HepG2 (cell line): ENCODE data around the gene ZNF563. TPM values are rescaled to one million over a fixed set of nuclear protein-coding genes. Genes with fewer than 3 reads are reported as not detected.

Experiments used
- ATF7-NPFF ChIP-seq: sonication (generic); formaldehyde crosslinking; IDR thresholded peaks from 2 replicates; pipeline ENCODE4 v1.8.1; 2023; ENCODE audit warnings: mild to moderate bottlenecking, low read depth, missing genetic modification reagents, moderate library complexity
- KLF13 ChIP-seq: sonication (generic); formaldehyde crosslinking; IDR thresholded peaks from 2 replicates; pipeline ENCODE4 v1.4.0; 2020; ENCODE audit warnings: mild to moderate bottlenecking, missing genetic modification reagents
- NR1H2 ChIP-seq: sonication (generic); formaldehyde crosslinking; IDR thresholded peaks from 2 replicates; pipeline ENCODE4 v1.8.1; 2022; ENCODE audit warnings: low read depth, missing genetic modification reagents, borderline replicate concordance
- TRIM24 ChIP-seq: sonication (generic); formaldehyde crosslinking; IDR thresholded peaks from 2 replicates; pipeline ENCODE4 v1.8.0; 2022; ENCODE audit warnings: mild to moderate bottlenecking, missing genetic modification reagents
- XRCC5 ChIP-seq: fragments of 200-400 bp; formaldehyde crosslinking; optimal IDR thresholded peaks from 2 replicates; pipeline ENCODE3; 2017; ENCODE audit warnings: mild to moderate bottlenecking, low read length
- ZNF335 ChIP-seq: sonication (generic); formaldehyde crosslinking; IDR thresholded peaks from 2 replicates; pipeline ENCODE4 v1.4.0; 2020; ENCODE audit warnings: missing genetic modification reagents
- ZNF563 ChIP-seq: sonication (generic); formaldehyde crosslinking; IDR thresholded peaks from 2 replicates; pipeline ENCODE4 v1.8.0; 2022; ENCODE audit warnings: mild to moderate bottlenecking, moderate library complexity, missing genetic modification reagents
- ZNF652 ChIP-seq: IDR thresholded peaks from 2 replicates; pipeline ENCODE4 v1.6.1; 2016; ENCODE audit warnings: low read depth, borderline replicate concordance
- polyA plus RNA-seq, 8 experiments: library from polyadenylated mRNA; depleted of rRNA in 3 of 8; stranded (reverse) in 7 of 8; unstranded in 1 of 8; fragments of >200 nt; fragmentation: Illumina TruSeq in 4 of 8; extraction: Trizol in 4 of 8; gene quantifications; 2 replicates each; pipeline versions ENCODE4 v1.2.1 to v1.2.3, GENCODE V29; 2011 to 2016; ENCODE audit warnings: low read depth in 4 of 8, missing spikeins in 1 of 8, mixed read lengths in 1 of 8; ENCODE audit not compliant: insufficient read depth in 1 of 8
- total RNA-seq, 5 experiments: library from RNA; depleted of rRNA; stranded (reverse); fragments of >200 nt; fragmentation: Illumina TruSeq; extraction: Trizol; gene quantifications; 2 replicates each; pipeline ENCODE4 v1.2.3, GENCODE V29; 2016; ENCODE audit warnings: low read depth in 1 of 5
- TF ChIP-seq, protein P1 (sequence below): IDR thresholded peaks from 2 replicates; pipeline ENCODE4 v1.6.1; 2016; ENCODE audit warnings: control low read depth
- TF ChIP-seq, protein P2 (sequence below): fragments of 450-650 bp; IDR thresholded peaks from 2 replicates; pipeline ENCODE4 v1.6.1; 2017
- TF ChIP-seq, protein P3 (sequence below): sonication (generic); formaldehyde crosslinking; IDR thresholded peaks from 2 replicates; pipeline ENCODE4 v1.5.0; 2020; ENCODE audit warnings: mild to moderate bottlenecking, missing genetic modification reagents
- TF ChIP-seq, protein P4 (sequence below): sonication (generic); formaldehyde crosslinking; IDR thresholded peaks from 2 replicates; pipeline ENCODE4 v1.8.0; 2022; ENCODE audit warnings: mild to moderate bottlenecking, missing genetic modification reagents, moderate library complexity
- TF ChIP-seq, protein P5 (sequence below): sonication (generic); formaldehyde crosslinking; conservative IDR thresholded peaks from 2 replicates; pipeline ENCODE4 v1.8.0; 2022; ENCODE audit warnings: low read depth, missing genetic modification reagents
- TF ChIP-seq, protein P6 (sequence below): sonication (generic); formaldehyde crosslinking; IDR thresholded peaks from 2 replicates; pipeline ENCODE4 v1.4.0; 2020; ENCODE audit warnings: missing genetic modification reagents, mild to moderate bottlenecking, borderline replicate concordance
- TF ChIP-seq, protein P7 (sequence below): sonication (generic); formaldehyde crosslinking; IDR thresholded peaks from 2 replicates; pipeline ENCODE4 v1.4.0; 2020; ENCODE audit warnings: mild to moderate bottlenecking, missing genetic modification reagents, borderline replicate concordance

ZNF563 gene
- total and polyA plus RNA-seq, 2 of the 13 experiments (the other 11 are each of a cell fraction or from before 2014, with no cell fraction given): 7.5 to 19.5 TPM

DNA sequence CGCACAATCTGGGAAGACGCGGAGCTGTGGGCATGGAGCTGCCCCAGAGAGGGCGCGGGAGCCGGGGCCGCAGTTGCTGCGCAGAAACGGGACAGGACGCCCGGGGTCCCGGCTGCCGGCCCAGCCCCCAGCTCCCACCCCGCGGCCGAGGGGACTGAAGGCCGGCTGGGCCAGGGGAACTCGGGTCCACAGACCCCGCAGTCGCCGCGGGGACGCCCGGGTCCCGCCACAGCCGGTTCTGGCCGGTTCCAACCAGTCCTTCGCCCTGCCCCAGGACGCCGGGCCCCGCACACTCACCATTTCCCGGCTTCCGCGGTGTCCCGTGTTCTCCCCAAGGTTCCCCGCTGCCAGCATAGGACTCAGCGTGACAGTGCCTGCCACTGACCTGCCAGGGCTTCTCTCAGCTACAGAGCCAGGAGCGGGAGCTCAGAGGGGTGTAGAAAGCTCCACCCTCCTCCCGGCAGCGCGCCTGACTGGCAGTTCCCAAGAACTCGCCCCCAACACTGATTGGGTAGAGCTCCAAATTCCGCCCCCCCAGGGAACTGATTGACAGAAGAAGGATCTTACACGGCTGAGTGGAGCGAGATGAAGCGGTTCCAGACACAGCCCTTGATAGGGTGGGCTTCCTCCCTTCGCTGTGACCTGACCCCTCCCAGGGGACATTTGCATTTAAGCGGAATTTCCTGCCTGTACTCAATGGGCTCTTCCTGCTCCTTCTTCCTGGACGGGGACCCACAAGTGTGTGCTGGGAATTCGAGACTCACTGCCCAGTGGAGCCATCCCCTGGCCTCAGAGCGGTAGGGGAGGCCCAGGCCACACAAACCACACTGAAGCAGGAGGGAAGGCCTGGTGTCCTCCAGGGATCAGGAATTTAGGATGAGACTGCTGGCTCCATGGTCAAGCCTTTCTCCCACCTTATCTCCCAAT is 32.1 kb upstream of the ZNF563 start, which contains the start of gene ZNF442 (continued):
- TF ChIP-seq, protein P1, sequence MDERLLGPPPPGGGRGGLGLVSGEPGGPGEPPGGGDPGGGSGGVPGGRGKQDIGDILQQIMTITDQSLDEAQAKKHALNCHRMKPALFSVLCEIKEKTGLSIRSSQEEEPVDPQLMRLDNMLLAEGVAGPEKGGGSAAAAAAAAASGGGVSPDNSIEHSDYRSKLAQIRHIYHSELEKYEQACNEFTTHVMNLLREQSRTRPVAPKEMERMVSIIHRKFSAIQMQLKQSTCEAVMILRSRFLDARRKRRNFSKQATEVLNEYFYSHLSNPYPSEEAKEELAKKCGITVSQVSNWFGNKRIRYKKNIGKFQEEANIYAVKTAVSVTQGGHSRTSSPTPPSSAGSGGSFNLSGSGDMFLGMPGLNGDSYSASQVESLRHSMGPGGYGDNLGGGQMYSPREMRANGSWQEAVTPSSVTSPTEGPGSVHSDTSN: peak; percentile 89
- TF ChIP-seq, protein P2, sequence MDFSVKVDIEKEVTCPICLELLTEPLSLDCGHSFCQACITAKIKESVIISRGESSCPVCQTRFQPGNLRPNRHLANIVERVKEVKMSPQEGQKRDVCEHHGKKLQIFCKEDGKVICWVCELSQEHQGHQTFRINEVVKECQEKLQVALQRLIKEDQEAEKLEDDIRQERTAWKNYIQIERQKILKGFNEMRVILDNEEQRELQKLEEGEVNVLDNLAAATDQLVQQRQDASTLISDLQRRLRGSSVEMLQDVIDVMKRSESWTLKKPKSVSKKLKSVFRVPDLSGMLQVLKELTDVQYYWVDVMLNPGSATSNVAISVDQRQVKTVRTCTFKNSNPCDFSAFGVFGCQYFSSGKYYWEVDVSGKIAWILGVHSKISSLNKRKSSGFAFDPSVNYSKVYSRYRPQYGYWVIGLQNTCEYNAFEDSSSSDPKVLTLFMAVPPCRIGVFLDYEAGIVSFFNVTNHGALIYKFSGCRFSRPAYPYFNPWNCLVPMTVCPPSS: no peak
- TF ChIP-seq KLF13 (no peak), ATF7-NPFF (CRISPR knock-in tag) (peak; percentile 27; the same call in 1 of the 2 replicates), TRIM24 (CRISPR knock-in tag) (no peak), ZNF652 (CRISPR knock-in tag) (no peak), ZNF335 (CRISPR knock-in tag) (peak; percentile 64; the same call in 1 of the 2 replicates), XRCC5 (peak; percentile 86), ZNF563 (peak; percentile 72; the same call in 1 of the 2 replicates), NR1H2 (CRISPR knock-in tag) (no peak)
- TF ChIP-seq, protein P3, sequence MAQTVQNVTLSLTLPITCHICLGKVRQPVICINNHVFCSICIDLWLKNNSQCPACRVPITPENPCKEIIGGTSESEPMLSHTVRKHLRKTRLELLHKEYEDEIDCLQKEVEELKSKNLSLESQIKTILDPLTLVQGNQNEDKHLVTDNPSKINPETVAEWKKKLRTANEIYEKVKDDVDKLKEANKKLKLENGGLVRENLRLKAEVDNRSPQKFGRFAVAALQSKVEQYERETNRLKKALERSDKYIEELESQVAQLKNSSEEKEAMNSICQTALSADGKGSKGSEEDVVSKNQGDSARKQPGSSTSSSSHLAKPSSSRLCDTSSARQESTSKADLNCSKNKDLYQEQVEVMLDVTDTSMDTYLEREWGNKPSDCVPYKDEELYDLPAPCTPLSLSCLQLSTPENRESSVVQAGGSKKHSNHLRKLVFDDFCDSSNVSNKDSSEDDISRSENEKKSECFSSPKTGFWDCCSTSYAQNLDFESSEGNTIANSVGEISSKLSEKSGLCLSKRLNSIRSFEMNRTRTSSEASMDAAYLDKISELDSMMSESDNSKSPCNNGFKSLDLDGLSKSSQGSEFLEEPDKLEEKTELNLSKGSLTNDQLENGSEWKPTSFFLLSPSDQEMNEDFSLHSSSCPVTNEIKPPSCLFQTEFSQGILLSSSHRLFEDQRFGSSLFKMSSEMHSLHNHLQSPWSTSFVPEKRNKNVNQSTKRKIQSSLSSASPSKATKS: no peak
- TF ChIP-seq, protein P4, sequence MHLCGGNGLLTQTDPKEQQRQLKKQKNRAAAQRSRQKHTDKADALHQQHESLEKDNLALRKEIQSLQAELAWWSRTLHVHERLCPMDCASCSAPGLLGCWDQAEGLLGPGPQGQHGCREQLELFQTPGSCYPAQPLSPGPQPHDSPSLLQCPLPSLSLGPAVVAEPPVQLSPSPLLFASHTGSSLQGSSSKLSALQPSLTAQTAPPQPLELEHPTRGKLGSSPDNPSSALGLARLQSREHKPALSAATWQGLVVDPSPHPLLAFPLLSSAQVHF (CRISPR knock-in tag): no peak
- TF ChIP-seq, protein P5, sequence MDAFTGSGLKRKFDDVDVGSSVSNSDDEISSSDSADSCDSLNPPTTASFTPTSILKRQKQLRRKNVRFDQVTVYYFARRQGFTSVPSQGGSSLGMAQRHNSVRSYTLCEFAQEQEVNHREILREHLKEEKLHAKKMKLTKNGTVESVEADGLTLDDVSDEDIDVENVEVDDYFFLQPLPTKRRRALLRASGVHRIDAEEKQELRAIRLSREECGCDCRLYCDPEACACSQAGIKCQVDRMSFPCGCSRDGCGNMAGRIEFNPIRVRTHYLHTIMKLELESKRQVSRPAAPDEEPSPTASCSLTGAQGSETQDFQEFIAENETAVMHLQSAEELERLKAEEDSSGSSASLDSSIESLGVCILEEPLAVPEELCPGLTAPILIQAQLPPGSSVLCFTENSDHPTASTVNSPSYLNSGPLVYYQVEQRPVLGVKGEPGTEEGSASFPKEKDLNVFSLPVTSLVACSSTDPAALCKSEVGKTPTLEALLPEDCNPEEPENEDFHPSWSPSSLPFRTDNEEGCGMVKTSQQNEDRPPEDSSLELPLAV (CRISPR knock-in tag): no peak
- TF ChIP-seq, protein P6, sequence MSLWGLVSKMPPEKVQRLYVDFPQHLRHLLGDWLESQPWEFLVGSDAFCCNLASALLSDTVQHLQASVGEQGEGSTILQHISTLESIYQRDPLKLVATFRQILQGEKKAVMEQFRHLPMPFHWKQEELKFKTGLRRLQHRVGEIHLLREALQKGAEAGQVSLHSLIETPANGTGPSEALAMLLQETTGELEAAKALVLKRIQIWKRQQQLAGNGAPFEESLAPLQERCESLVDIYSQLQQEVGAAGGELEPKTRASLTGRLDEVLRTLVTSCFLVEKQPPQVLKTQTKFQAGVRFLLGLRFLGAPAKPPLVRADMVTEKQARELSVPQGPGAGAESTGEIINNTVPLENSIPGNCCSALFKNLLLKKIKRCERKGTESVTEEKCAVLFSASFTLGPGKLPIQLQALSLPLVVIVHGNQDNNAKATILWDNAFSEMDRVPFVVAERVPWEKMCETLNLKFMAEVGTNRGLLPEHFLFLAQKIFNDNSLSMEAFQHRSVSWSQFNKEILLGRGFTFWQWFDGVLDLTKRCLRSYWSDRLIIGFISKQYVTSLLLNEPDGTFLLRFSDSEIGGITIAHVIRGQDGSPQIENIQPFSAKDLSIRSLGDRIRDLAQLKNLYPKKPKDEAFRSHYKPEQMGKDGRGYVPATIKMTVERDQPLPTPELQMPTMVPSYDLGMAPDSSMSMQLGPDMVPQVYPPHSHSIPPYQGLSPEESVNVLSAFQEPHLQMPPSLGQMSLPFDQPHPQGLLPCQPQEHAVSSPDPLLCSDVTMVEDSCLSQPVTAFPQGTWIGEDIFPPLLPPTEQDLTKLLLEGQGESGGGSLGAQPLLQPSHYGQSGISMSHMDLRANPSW (CRISPR knock-in tag): no peak
- TF ChIP-seq, protein P7, sequence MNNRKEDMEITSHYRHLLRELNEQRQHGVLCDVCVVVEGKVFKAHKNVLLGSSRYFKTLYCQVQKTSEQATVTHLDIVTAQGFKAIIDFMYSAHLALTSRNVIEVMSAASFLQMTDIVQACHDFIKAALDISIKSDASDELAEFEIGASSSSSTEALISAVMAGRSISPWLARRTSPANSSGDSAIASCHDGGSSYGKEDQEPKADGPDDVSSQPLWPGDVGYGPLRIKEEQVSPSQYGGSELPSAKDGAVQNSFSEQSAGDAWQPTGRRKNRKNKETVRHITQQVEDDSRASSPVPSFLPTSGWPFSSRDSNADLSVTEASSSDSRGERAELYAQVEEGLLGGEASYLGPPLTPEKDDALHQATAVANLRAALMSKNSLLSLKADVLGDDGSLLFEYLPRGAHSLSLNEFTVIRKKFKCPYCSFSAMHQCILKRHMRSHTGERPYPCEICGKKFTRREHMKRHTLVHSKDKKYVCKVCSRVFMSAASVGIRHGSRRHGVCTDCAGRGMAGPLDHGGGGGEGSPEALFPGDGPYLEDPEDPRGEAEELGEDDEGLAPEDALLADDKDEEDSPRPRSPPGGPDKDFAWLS (CRISPR knock-in tag): no peak
